Prostate gland (tissue), 2 donors: ENCODE measurements around the gene IQSEC3.

Source experiments
- CTCF ChIP-seq, 4 experiments: fragments of 200-600 bp in 2 of 4; fragments of 450-650 bp in 2 of 4; sonication (generic) in 2 of 4; IDR thresholded peaks; 1 replicate in 3 of 4; 2 replicates in 1 of 4; pipeline ENCODE4 v1.5.1; 2016 to 2019; ENCODE audit warnings: antibody characterized with exemption in 4 of 4, mild to moderate bottlenecking in 2 of 4, moderate library complexity in 2 of 4
- POLR2A ChIP-seq: fragments of 450-650 bp; IDR thresholded peaks from one replicate; pipeline ENCODE4 v1.6.1; 2016; ENCODE audit warnings: antibody characterized with exemption, mild to moderate bottlenecking
- POLR2AphosphoS5 ChIP-seq: sonication (generic); formaldehyde crosslinking; IDR thresholded peaks from one replicate; pipeline ENCODE4 v1.6.1; 2017; ENCODE audit warnings: antibody characterized with exemption

- TF ChIP-seq CTCF (IDR thresholded peaks at IDR 0.05), result no peak
- no peak for TF ChIP-seq POLR2AphosphoS5
- TF ChIP-seq POLR2A, result no peak
Measured at GRCh38 chr12:115518-115917, 49.0 kb downstream of the IQSEC3 start.
